KMS-11 (cell line): ENCODE results near the gene DNAJB6.

ENCODE experiments used
- H2AFZ ChIP-seq: fragments of 200-600 bp; sonication (generic); 2 replicates; pipeline ENCODE4 v1.6.1; 2016; ENCODE audit warnings: antibody characterized with exemption, mixed run types, low read depth
- H3K27ac ChIP-seq: fragments of 200-600 bp; sonication (generic); 2 replicates; pipeline ENCODE4 v1.6.1; 2016; ENCODE audit warnings: mild to moderate bottlenecking, mixed run types
- H3K27me3 ChIP-seq: fragments of 200-600 bp; sonication (generic); 2 replicates; pipeline ENCODE4 v1.6.1; 2017; ENCODE audit warnings: mild to moderate bottlenecking, low read depth, mixed run types, moderate library complexity; ENCODE audit not compliant: insufficient read depth
- H3K36me3 ChIP-seq: fragments of 200-600 bp; sonication (generic); 2 replicates; pipeline ENCODE4 v1.6.1; 2017; ENCODE audit warnings: mild to moderate bottlenecking, mixed run types; ENCODE audit not compliant: insufficient read depth
- H3K4me1 ChIP-seq: fragments of 200-600 bp; sonication (generic); 2 replicates; pipeline ENCODE4 v1.6.1; 2016; ENCODE audit warnings: mild to moderate bottlenecking, low read depth, mixed run types; ENCODE audit not compliant: poor library complexity, severe bottlenecking
- H3K4me2 ChIP-seq: fragments of 200-600 bp; sonication (generic); 2 replicates; pipeline ENCODE4 v1.7.0; 2016; ENCODE audit warnings: mild to moderate bottlenecking, mixed run types
- H3K4me3 ChIP-seq: fragments of 200-600 bp; sonication (generic); IDR thresholded peaks from 2 replicates; pipeline ENCODE4 v1.6.1; 2017; ENCODE audit warnings: low read depth, low read length, mixed read lengths; ENCODE audit not compliant: insufficient read depth
- H3K79me2 ChIP-seq: fragments of 200-600 bp; sonication (generic); 2 replicates; pipeline ENCODE4 v1.6.1; 2016; ENCODE audit warnings: low read depth, mixed run types; ENCODE audit not compliant: insufficient read depth
- H3K9ac ChIP-seq: fragments of 200-600 bp; sonication (generic); 2 replicates; pipeline ENCODE4 v1.6.1; 2016; ENCODE audit warnings: mild to moderate bottlenecking, mixed run types
- H4K20me1 ChIP-seq: fragments of 200-600 bp; sonication (generic); 2 replicates; pipeline ENCODE4 v1.6.1; 2016; ENCODE audit warnings: mild to moderate bottlenecking, mixed run types; ENCODE audit not compliant: insufficient read depth
- CTCF ChIP-seq: fragments of 200-600 bp; sonication (generic); conservative IDR thresholded peaks from 2 replicates; pipeline ENCODE4 v1.6.1; 2017; ENCODE audit warnings: low read depth, mild to moderate bottlenecking, antibody characterized with exemption, low read length, moderate library complexity, mixed read lengths

The DNAJB6 gene

GRCh38 chr7:157410831-157411556 lies 74.2 kb downstream of the DNAJB6 start:
- H3K4me3 ChIP-seq, result no peak overlapping the region
- H4K20me1 ChIP-seq, result no peaks in the 10 kb centered on the region
- no peaks in the 10 kb centered on the region for H3K4me1 ChIP-seq
- H3K27me3 ChIP-seq, result no peaks in the 10 kb centered on the region
- H3K79me2 ChIP-seq, result no peaks in the 10 kb centered on the region
- no peak overlapping the region for H3K9ac ChIP-seq
- H3K27ac ChIP-seq, result no peak overlapping the region
- no peak overlapping the region for H2AFZ ChIP-seq
- no peak for TF ChIP-seq CTCF
- peaks cover 5% of the 10 kb centered on the region; the same call in 1 of the 2 replicates for H3K36me3 ChIP-seq
- H3K4me2 ChIP-seq, result no peak overlapping the region

GRCh38 chr7:157411580-157411979 lies 74.8 kb downstream of the DNAJB6 start:
- Histone ChIP-seq H3K27ac (no peak overlapping the region), H2AFZ (no peak overlapping the region), H3K36me3 (peaks cover 5% of the 10 kb centered on the region; the same call in 1 of the 2 replicates), H3K4me2 (no peak overlapping the region), H3K79me2 (no peaks in the 10 kb centered on the region), H3K27me3 (no peaks in the 10 kb centered on the region), H3K4me3 (no peak overlapping the region), H3K9ac (no peak overlapping the region), H3K4me1 (no peaks in the 10 kb centered on the region), H4K20me1 (no peaks in the 10 kb centered on the region)
- TF ChIP-seq CTCF, result no peak

- Histone ChIP-seq H2AFZ (no peak overlapping the region), H3K79me2 (no peaks in the 10 kb centered on the region), H3K36me3 (peaks cover 5% of the 10 kb centered on the region; the same call in 1 of the 2 replicates), H4K20me1 (no peaks in the 10 kb centered on the region), H3K27me3 (no peaks in the 10 kb centered on the region), H3K4me1 (no peaks in the 10 kb centered on the region), H3K27ac (no peak overlapping the region), H3K4me3 (no peak overlapping the region), H3K4me2 (no peak overlapping the region), H3K9ac (no peak overlapping the region)
- no peak for TF ChIP-seq CTCF
Measured at GRCh38 chr7:157412021-157412443, 75.2 kb downstream of the DNAJB6 start.

GRCh38 chr7:157412491-157413180 lies 75.8 kb downstream of the DNAJB6 start:
- H3K9ac ChIP-seq, result no peak overlapping the region
- peaks cover 5% of the 10 kb centered on the region; the same call in 1 of the 2 replicates for H3K36me3 ChIP-seq
- no peaks in the 10 kb centered on the region for H3K27me3 ChIP-seq
- no peak overlapping the region for H3K4me2 ChIP-seq
- H3K4me3 ChIP-seq, result no peak overlapping the region
- no peaks in the 10 kb centered on the region for H3K4me1 ChIP-seq
- no peak for TF ChIP-seq CTCF
- H2AFZ ChIP-seq, result no peak overlapping the region
- no peaks in the 10 kb centered on the region for H4K20me1 ChIP-seq
- H3K79me2 ChIP-seq, result no peaks in the 10 kb centered on the region
- no peak overlapping the region for H3K27ac ChIP-seq
